Measurements from ENCODE around the gene LMO1. TPM values are rescaled to one million over a fixed set of nuclear protein-coding genes. Genes with fewer than 3 reads are reported as not detected.

LMO1 gene
- total and polyA plus RNA-seq, 7 donors: 0.74 to 9.3 (median 3.2) TPM

GRCh38 chr11:8239536-8240228 is 24.0 kb downstream of the LMO1 start:
- intact Hi-C loops (cut with DNase I): no loop called here
- ATAC-seq: no peak

GRCh38 chr11:8239040-8239439 is 24.6 kb downstream of the LMO1 start:
- no peak overlapping the region for H3K4me3 ChIP-seq
- no peak overlapping the region for H3K27ac ChIP-seq
- ATAC-seq (no peak), DNase-seq (no peak)
- 78 to 79% (median 79%) methylated on average over 4 of the region's 4 CpGs for WGBS, 3 donors
- no peaks in the 10 kb centered on the region for H3K36me3 ChIP-seq (ENCODE audit: insufficient read depth in 1 of 2, low read depth in 1 of 2)
- H3K4me1 ChIP-seq: no peaks in the 10 kb centered on the region
- H3K27me3 ChIP-seq (ENCODE audit: insufficient read depth in 3 of 3, low read length in 2 of 3): no peaks in the 10 kb centered on the region
- H3K9me3 ChIP-seq: no peaks in the 10 kb centered on the region
- intact Hi-C loops (cut with DNase I): no loop called here
- TF ChIP-seq CTCF (IDR thresholded peaks at IDR 0.05): no peak

More at GRCh38 chr11:8239536-8240228, 24.0 kb downstream of the LMO1 start:
- Histone ChIP-seq H3K27me3 (ENCODE audit: insufficient read depth in 3 of 3, low read length in 2 of 3) (no peaks in the 10 kb centered on the region), H3K4me1 (no peaks in the 10 kb centered on the region), H3K27ac (no peak overlapping the region), H3K36me3 (ENCODE audit: insufficient read depth in 1 of 2, low read depth in 1 of 2) (no peaks in the 10 kb centered on the region), H3K4me3 (no peak overlapping the region), H3K9me3 (no peaks in the 10 kb centered on the region)
- 69 to 90% (median 81%) methylated on average over 6 of the region's 6 CpGs for whole genome bisulfite sequencing, 3 donors
- DNase-seq: no peak
- TF ChIP-seq CTCF (IDR thresholded peaks at IDR 0.05): no peak

DNA sequence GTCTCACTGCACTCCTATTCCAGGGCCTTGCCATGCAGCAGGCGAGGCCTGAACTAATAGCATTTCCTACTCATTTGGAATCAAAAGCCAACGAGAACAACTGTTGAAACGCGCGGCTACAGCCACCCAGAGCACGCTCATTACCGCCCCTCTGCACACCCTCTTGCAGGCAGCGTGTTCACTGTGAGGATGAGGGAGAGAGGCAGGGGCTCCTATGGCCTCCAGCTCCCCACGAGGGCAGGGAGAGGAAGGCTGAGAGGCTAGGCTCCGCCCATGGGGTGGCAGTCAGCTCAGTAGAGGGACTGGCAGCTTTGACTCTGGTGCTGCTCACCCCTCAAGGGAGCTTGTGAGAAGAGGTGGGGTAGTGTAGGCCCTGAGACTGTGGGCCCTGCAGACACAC is 26.2 kb downstream of the LMO1 start:
- 66 to 82% (median 69%) methylated on average over 10 of the region's 10 CpGs for whole genome bisulfite sequencing, 3 donors
- ATAC-seq: no peak
- Histone ChIP-seq H3K27ac (no peak overlapping the region), H3K9me3 (no peaks in the 10 kb centered on the region), H3K27me3 (ENCODE audit: insufficient read depth in 3 of 3, low read length in 2 of 3) (no peaks in the 10 kb centered on the region), H3K4me1 (no peaks in the 10 kb centered on the region), H3K36me3 (ENCODE audit: insufficient read depth in 1 of 2, low read depth in 1 of 2) (no peaks in the 10 kb centered on the region), H3K4me3 (no peak overlapping the region)
- TF ChIP-seq CTCF (IDR thresholded peaks at IDR 0.05): no peak
- intact Hi-C loops (cut with DNase I): no loop called here
- DNase-seq: no peak

DNA sequence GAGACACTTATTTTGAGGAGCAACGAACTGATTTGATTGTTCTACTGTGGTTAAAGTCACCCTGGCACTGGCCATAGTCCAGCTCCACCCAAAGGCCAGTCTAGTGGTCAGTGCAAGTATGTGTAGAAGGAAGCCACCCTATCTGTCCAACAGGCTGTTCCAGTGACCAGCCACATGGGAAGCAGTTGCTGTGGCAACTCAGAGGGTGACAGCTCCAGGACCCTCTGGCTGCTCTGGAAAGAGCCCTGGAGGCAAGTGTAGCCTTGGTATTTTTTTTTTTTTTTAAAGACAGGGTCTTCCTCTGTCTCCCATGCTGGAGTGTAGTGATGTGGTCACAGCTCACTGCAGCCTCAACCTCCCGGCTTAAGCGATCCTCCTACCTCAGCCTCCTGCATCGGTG is 27.8 kb downstream of the LMO1 start:
- Histone ChIP-seq H3K9me3 (no peaks in the 10 kb centered on the region), H3K27ac (no peak overlapping the region), H3K4me1 (no peaks in the 10 kb centered on the region), H3K4me3 (no peak overlapping the region), H3K36me3 (ENCODE audit: insufficient read depth in 1 of 2, low read depth in 1 of 2) (no peaks in the 10 kb centered on the region), H3K27me3 (ENCODE audit: insufficient read depth in 3 of 3, low read length in 2 of 3) (no peaks in the 10 kb centered on the region)
- no peak for DNase-seq
- ATAC-seq: no peak
- 82 to 92% (median 90%) methylated on average over 4 of the region's 4 CpGs for WGBS, 3 donors
- intact Hi-C loops (cut with DNase I): no loop called here
- no peak for TF ChIP-seq CTCF (IDR thresholded peaks at IDR 0.05)

DNA sequence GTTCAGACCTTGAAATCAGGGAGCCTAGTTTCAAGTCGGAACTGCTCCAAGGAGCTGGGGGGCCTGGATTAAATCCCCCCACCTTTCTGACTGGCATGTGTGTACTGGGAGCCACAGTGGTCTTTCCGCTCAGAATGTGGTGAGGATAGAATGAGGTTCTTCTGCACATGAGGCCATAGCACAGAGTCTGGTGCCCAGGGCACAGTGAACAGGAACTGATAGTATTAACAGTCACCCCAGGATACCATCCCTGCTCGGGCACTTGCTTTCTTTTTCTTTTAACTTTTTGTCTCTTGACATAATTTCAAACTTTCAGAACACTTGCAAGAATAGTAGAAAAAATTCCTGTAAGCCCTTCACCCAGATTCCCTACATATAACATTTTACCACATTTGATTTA is 28.8 kb downstream of the LMO1 start:
- intact Hi-C loops (cut with DNase I): no loop called here
- 75 to 91% (median 83%) methylated on average over 3 of the region's 3 CpGs for WGBS, 3 donors
- Histone ChIP-seq H3K4me1 (no peaks in the 10 kb centered on the region), H3K9me3 (no peaks in the 10 kb centered on the region), H3K27me3 (ENCODE audit: insufficient read depth in 3 of 3, low read length in 2 of 3) (no peaks in the 10 kb centered on the region), H3K4me3 (no peak overlapping the region), H3K27ac (no peak overlapping the region), H3K36me3 (ENCODE audit: insufficient read depth in 1 of 2, low read depth in 1 of 2) (no peaks in the 10 kb centered on the region)
- DNase-seq (no peak), ATAC-seq (no peak)
- TF ChIP-seq CTCF (IDR thresholded peaks at IDR 0.05): no peak
